Upper lobe of left lung (tissue), 4 donors: ENCODE measurements around the gene UBE2L3.

Source experiments
- CTCF ChIP-seq, 6 experiments: fragments of 450-650 bp in 4 of 6; fragments of 200-600 bp in 2 of 6; sonication (generic) in 2 of 6; IDR thresholded peaks; one replicate each; pipeline ENCODE4 v1.5.1; 2016 to 2019; ENCODE audit warnings: antibody characterized with exemption in 6 of 6
- EP300 ChIP-seq, 4 donors: sonication (generic); formaldehyde crosslinking; IDR thresholded peaks; one replicate each; pipeline ENCODE4 v1.5.1; 2017; ENCODE audit warnings: antibody characterized with exemption in 4 of 4, control low read depth in 2 of 4
- POLR2AphosphoS5 ChIP-seq, 2 donors: sonication (generic); formaldehyde crosslinking; IDR thresholded peaks; one replicate each; pipeline ENCODE4 v1.5.1; 2017; ENCODE audit warnings: antibody characterized with exemption in 2 of 2

- TF ChIP-seq CTCF (IDR thresholded peaks at IDR 0.05) (no peak), POLR2AphosphoS5 (IDR thresholded peaks at IDR 0.05) (no peak), EP300 (IDR thresholded peaks at IDR 0.05) (no peak)
Observed at GRCh38 chr22:21612858-21613257, 45.3 kb downstream of the UBE2L3 start.
